Raji (cell line): ENCODE measurements around the gene CRTC2.

Experiments
- POLR2A ChIP-seq: IDR thresholded peaks from 2 replicates; pipeline ENCODE4 v1.6.1; 2011; ENCODE audit warnings: low read depth, low read length, control low read depth; ENCODE audit not compliant: insufficient read depth

CRTC2 gene, protein sequence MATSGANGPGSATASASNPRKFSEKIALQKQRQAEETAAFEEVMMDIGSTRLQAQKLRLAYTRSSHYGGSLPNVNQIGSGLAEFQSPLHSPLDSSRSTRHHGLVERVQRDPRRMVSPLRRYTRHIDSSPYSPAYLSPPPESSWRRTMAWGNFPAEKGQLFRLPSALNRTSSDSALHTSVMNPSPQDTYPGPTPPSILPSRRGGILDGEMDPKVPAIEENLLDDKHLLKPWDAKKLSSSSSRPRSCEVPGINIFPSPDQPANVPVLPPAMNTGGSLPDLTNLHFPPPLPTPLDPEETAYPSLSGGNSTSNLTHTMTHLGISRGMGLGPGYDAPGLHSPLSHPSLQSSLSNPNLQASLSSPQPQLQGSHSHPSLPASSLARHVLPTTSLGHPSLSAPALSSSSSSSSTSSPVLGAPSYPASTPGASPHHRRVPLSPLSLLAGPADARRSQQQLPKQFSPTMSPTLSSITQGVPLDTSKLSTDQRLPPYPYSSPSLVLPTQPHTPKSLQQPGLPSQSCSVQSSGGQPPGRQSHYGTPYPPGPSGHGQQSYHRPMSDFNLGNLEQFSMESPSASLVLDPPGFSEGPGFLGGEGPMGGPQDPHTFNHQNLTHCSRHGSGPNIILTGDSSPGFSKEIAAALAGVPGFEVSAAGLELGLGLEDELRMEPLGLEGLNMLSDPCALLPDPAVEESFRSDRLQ

DNA sequence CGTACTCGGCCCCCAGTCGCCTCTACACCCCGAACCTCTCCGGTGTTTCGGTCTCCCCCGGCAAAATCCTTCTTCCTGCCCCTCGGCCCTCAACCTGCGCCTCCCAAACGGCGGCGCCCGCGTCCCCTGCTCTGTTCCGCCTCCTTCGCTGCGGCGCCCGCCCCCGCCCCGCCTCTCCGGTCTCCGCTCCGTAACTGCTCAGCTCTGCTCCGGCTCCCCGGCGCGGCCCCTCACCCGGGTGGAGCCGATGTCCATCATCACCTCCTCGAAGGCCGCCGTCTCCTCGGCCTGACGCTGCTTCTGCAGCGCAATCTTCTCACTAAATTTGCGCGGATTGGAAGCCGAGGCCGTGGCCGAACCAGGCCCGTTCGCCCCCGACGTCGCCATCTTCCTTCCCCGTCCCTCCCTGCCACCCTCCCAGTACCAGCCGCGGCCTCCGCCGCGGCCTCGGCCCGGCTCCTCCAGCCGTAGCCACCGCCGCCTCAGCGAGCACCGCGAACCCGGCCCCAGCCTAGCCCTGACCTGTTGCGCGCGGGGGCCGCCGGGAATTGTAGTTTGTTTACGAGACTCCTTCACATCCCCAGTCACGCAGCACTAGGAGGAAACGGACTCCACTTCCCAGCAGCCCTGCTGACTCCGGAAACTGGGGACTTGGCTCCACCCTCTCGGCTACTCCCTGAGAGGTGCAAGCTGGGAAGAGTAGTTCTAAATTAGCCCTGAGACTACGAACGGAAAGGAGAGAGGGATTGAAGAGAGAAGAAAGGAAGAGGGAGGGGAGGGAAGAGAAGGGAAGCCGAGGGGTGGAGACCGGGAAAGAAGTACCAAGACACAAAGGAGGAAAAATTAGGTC, at the start of gene CRTC2:
Gene CRTC2, minus strand, starts transcription at position 502 of the 850 bp plus-strand sequence. Its CDS starts 115 bp downstream, at position 387.
- TF ChIP-seq POLR2A, result peak; percentile 53

DNA sequence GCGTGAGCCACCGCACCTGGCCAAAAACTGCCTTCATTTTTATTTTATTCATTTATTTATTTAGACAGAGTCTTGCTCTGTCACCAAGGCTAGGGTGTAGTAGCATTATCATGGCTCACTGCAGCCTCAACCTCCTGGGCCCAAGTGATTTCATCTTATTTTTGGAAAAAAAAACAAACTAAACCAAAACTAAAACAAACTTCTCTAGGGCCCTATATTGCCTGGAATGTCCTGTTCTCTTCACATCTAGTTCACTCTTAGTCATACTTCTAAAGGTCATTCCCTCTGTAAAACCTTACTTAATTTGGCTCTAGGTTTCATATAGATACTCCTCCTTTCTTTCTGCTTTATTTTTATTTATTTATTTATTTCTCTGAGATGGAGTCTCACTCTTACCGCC, 47.7 kb upstream of the CRTC2 start:
- no peak for TF ChIP-seq POLR2A

DNA sequence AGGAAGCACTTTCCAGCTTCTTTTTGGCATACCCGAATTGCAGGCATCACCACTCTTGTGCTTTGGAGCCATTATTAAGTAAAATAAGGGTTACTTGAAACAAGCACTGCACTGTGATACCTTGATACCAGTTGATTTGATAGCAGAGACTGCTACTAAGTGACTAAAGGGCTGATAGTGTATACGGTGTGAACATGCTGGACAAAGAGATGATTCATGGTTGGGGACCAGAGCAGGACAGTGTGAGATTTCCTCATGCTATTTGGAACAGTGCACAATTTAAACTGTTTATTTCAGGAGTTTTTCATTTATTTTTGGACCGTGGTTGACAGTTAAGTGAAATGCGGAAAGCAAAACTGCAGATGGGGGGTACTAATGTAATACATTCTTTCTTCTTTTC, 42.0 kb upstream of the CRTC2 start:
- TF ChIP-seq POLR2A, result no peak

DNA sequence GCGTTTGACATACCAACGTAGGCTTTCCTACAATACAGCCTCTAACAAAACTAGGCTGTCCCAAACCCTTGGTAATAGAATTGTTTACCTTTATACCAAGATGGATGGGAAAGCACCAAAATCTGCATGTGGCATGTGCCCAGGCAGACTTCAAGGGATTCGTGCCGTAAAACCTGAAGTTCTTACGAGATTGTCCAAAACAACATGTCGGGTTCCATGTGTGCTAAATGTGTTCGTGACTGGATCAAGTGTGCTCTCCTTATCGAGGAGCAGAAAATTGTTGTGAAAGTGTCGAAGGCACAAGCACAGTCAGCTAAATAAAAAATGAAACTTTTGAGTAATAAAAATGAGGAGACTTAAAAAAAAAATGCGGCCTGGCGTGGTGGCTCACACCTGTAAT, 37.2 kb upstream of the CRTC2 start:
- TF ChIP-seq POLR2A, result no peak

DNA sequence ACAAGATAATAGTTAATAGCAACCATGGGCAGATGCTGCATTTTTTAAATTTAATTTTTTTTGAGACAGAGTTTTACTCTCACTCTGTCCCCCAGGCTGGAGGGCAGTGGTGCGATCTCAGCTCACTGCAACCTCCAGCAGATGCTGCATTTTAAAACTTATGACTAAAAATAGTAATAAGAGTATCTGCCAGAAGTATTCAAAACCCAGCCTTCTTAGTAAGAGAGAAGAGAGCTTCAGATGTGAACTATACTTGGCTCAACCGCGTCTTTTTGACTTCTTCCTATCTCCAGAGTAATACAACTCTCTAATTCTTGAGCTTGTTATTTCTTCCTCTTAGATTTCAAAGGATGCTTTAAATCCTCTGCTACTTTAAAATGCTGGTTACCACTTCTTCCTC, 36.8 kb upstream of the CRTC2 start:
- TF ChIP-seq POLR2A, result no peak

DNA sequence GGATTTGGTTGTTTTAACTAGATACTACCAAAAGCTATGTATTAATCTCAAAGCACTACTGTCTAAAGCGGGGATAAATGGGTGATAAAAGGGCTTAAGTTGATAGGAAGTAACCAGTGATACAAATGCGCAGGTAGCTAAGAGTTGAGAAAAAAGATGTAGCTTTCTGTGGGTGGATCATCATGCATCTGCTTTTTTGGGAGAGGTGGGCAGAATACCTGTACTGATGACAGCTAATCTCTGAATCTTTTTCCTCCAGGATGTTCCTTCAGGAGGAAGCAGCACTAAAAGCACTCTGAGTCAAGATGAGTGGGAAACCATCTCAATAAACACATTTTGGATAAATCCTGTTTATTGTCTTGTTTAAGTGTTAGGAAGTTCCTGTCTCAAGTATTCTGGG, 33.4 kb upstream of the CRTC2 start:
- no peak for TF ChIP-seq POLR2A

DNA sequence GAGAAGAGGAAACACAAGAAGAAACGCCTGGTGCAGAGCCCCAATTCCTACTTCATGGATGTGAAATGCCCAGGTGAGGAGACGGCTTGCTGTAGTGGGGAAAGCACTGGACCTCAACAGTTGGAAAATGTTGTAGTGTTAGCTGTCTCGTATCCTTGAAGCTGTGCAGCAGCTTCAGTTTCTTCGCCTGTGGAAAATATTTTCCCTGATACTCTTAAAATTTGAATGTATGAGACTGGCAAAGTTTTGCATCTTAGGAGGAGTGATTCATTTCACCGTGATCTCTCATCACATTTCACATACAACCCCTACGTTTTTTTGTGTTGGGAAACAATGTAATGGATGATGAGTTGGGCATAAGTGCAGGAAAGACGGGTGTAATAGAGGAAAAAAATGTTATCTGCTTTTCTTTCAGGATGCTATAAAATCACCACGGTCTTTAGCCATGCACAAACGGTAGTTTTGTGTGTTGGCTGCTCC, 32.8 kb upstream of the CRTC2 start:
- no peak for TF ChIP-seq POLR2A

DNA sequence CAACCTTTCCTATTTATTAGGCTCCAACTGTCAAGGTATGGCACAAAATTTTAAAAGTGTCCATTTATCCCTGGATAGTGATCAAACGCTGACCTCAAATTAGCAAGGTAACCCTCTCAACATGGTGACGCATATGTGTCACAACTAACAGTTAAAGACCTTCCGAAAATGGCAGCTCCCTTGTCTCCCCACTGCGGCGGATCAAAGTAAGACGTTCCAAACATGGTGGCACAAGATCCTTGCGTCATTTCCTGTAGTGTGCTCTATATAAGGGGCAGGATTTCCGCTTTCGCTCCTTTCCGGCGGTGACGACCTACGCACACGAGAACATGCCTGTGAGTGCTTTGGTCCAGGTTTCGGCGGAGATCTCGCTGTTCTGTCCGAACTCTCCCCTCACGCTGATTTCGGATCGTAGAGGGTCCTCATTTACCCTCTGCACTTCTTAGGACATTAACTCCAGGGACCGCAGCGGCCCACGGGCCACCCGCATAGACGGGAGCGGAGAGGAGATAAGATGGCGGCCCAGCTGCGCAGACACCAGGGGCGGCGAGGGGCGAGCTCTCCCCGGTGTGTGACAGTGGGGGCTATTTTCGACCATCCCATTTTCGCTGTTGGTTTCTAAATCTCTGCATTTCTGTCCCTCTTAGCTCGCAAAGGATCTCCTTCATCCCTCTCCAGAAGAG, 32.2 kb upstream of the CRTC2 start, which contains the start of gene RPS27:
Gene RPS27, plus strand, starts transcription at position 295 of the 683 bp plus-strand sequence. Its CDS starts 35 bp downstream, at position 330.
- TF ChIP-seq POLR2A, result peak; percentile 100

DNA sequence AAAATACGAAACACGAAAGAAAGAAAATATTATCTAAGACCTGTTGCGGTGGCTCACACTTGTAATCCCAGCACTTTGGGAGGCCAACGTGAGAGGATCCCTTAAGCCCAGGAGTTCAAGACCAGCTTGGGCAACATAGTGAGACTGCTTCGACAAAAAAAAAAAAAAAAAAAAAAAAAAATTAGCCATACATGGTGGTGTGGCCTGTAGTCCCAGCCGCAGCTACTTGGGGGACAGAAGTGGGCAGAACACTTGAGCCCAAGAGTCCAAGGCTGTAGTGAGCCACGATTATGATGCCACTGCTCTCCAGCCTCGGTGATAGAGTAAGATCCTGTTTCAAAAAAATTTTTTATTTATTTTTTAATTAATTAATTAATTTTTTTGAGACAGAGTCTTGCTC, 29.2 kb upstream of the CRTC2 start:
- no peak for TF ChIP-seq POLR2A

DNA sequence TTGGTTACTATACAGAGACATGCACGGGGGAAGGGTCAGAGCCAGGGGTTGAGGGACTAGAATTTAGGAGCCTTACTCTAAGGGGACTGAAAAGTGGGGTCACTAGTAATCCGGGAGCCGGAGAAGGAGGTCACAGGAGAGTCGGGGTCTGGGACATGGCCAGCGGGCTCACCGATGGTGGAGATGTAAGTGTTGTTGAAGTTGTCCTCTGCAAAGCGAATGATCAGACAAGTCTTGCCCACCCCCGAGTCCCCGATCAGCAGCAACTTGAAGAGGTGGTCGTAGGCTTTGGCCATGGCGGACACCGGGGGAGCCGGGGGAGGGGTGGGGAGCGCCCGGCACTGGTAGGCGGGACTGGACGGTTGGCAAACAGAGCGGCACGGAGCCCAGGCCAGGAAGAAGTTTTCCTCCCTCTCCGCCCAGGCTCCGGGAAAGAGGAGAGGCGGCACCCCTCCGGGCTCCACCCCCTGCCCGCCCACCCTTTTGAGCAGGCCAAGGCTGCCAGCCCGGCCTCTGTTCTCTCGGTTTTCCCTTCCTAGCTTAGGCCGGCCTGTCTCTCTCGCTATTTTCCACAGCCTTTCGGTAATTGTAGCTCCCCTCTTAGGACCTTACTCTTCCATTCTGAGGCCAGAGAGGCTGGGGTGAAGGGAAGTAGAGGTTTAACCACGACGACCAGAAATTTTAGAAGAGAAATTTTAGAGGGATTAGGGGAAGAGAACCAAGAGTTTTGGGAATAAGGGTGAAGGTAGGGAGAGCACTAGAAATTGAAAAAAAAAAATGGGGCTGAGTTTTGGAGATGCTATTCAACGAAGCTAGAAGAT, 27.7 kb upstream of the CRTC2 start, which contains the start of gene RAB13:
Gene RAB13, minus strand, starts transcription at position 399 of the 821 bp plus-strand sequence. Its CDS starts 103 bp downstream, at position 296.
- no peak for TF ChIP-seq POLR2A

DNA sequence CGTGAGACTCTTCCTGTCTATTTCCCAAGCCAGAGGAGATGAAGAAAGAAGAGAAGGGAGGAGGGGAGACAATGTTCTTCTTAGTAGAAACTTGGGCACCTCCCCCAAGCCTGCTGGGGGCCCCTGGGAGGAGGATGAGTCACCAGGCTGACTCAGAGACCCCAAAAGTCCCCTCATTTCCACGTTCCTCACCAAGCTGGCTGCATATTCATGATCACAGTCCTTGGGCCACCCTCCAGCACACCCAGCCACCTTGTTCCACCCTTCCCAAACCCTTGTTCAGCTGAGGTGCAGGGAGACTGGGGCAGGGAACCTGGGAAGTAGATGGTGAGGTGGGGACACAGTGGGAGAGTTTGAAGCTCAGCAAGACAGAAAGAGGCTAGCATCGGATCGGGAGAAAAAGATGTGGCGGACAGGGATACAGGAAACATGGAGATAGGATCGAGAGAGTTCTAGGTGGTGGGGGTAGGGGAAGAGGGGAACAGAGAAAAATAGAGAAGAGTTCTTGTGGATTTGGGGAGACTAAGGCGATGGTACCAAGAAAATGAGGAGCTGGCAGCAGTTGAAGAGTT, 27.0 kb upstream of the CRTC2 start:
- no peak for TF ChIP-seq POLR2A

DNA sequence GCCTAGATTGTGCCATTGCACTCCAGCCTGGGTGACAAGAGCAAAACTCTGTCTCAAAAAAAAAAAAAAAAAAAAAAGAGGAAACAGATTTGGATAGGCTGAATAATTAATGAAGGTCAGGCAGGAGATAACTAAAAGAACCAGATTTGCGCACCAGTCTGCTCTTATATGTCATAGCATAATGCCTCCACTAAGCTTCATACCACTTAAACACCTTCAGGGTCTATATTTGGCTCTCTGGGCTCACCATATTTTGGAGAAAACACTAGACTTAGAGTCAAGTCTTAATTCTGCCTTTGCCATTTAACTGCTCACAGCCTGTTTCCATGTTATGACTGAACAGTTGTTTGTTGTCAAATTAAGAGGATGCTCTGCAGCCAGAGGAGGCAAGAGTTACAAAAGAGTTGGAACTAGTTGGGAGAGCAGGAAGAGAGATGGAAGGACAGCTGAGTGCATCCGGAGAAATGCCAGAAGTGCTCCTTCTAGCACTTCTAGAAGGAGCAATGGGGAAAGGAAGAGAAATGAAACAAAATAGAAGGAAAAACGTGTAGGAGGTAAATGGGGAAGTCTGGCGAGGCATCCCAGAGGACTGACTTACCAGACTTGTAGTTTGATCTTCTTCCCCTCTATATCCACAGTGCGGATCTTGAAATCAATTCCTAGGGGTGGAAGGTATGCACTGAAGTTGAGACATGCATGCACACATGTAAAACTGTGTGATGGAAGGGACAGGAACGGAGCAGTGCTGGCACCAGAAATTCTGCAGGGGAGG, 25.9 kb upstream of the CRTC2 start:
- no peak for TF ChIP-seq POLR2A
